Ovary (tissue), 3 donors: ENCODE results near the gene RIC8B.

Experiments used
- CTCF ChIP-seq, 3 donors: fragments of 450-650 bp in 2 of 3; fragments of 200-600 bp in 1 of 3; IDR thresholded peaks; one replicate each; pipeline versions ENCODE4 v1.5.1 to v1.8.0; 2016 to 2022; ENCODE audit warnings: antibody characterized with exemption in 3 of 3, mild to moderate bottlenecking in 1 of 3
- POLR2A ChIP-seq: fragments of 450-650 bp; IDR thresholded peaks from one replicate; pipeline ENCODE4 v1.6.1; 2017; ENCODE audit warnings: antibody characterized with exemption, mild to moderate bottlenecking, moderate library complexity
- donor health status: DM: no; HTN: no; CAD: no.

- TF ChIP-seq CTCF (IDR thresholded peaks at IDR 0.05) (no peak), POLR2A (no peak)
Observed at GRCh38 chr12:106758349-106759110, 16.0 kb upstream of the RIC8B start.
